PC-9 (cell line): ENCODE measurements around the gene PTPRT. TPM values are rescaled to one million over a fixed set of nuclear protein-coding genes. Genes with fewer than 3 reads are reported as not detected.

Source experiments
- BruUV-seq: library from RNA; stranded (reverse); fragments of 400-500 nt; replicated peaks from 2 replicates; lab custom pipeline; 2021; lab: Mats Ljungman, UMichigan
- CTCF ChIA-PET: fragments of 300-600 bp; sonication (Branson Sonifier 250); formaldehyde crosslinking; loops from one replicate; lab custom pipeline; 2022; ENCODE audit warnings: antibody characterized with exemption; lab: Charles Lee
- POLR2A ChIA-PET: fragments of 300-600 bp; sonication (Branson Sonifier 250); formaldehyde crosslinking; loops from one replicate; lab custom pipeline; 2022; ENCODE audit warnings: antibody characterized with exemption; ENCODE audit not compliant: unreplicated experiment; lab: Charles Lee
- DNase-seq, 2 experiments: peaks; one replicate each; pipeline versions ENCODE4 v3.0.0 to v3.0.0-alpha.2; 2015 to 2022; ENCODE audit warnings: mixed read lengths in 1 of 2
- H2AFZ ChIP-seq: fragments of 200-600 bp; sonication (generic); 2 replicates; pipeline ENCODE4 v1.8.1; 2017; ENCODE audit warnings: antibody characterized with exemption
- H3F3A ChIP-seq: fragments of 200-600 bp; sonication (generic); 2 replicates; pipeline ENCODE4 v1.8.1; 2017; ENCODE audit warnings: antibody characterized with exemption, mild to moderate bottlenecking, low read depth; ENCODE audit not compliant: insufficient read depth
- H3K27ac ChIP-seq: fragments of 200-600 bp; sonication (generic); 2 replicates; pipeline ENCODE4 v1.6.1; 2016; ENCODE audit warnings: mixed run types
- H3K27me3 ChIP-seq: fragments of 200-600 bp; sonication (generic); 2 replicates; pipeline ENCODE4 v1.6.1; 2016; ENCODE audit warnings: low read depth, mixed run types; ENCODE audit not compliant: insufficient read depth
- H3K36me3 ChIP-seq: fragments of 200-600 bp; sonication (generic); 2 replicates; pipeline ENCODE4 v1.6.1; 2016; ENCODE audit warnings: low read depth, mixed run types
- H3K4me1 ChIP-seq: fragments of 200-600 bp; sonication (generic); replicated peaks from 2 replicates; pipeline ENCODE4 v1.6.1; 2016; ENCODE audit warnings: mixed run types; ENCODE audit not compliant: insufficient read depth
- H3K4me2 ChIP-seq: fragments of 200-600 bp; sonication (generic); 2 replicates; pipeline ENCODE4 v1.6.1; 2017; ENCODE audit warnings: mixed run types
- H3K4me3 ChIP-seq: fragments of 200-600 bp; sonication (generic); 2 replicates; pipeline ENCODE4 v1.6.1; 2016; ENCODE audit warnings: mixed run types
- H3K79me2 ChIP-seq: fragments of 200-600 bp; sonication (generic); 2 replicates; pipeline ENCODE4 v1.6.1; 2017; ENCODE audit warnings: low read depth, mixed run types
- H3K9me2 ChIP-seq: fragments of 200-600 bp; sonication (generic); 2 replicates; pipeline ENCODE4 v1.8.1; 2017; ENCODE audit warnings: mild to moderate bottlenecking; ENCODE audit not compliant: insufficient read depth
- H3K9me3 ChIP-seq: fragments of 200-600 bp; sonication (generic); 2 replicates; pipeline ENCODE4 v1.8.1; 2016; ENCODE audit warnings: low read depth; ENCODE audit not compliant: insufficient read depth
- H4K20me1 ChIP-seq: fragments of 200-600 bp; sonication (generic); 2 replicates; pipeline ENCODE4 v1.8.1; 2017; ENCODE audit not compliant: insufficient read depth
- CTCF ChIP-seq: fragments of 200-600 bp; sonication (generic); conservative IDR thresholded peaks from 2 replicates; pipeline ENCODE4 v1.6.1; 2017; ENCODE audit warnings: mixed run types, antibody characterized with exemption, mild to moderate bottlenecking, moderate library complexity
- EZH2 ChIP-seq: fragments of 200-600 bp; sonication (generic); IDR thresholded peaks from 2 replicates; pipeline ENCODE4 v1.8.0; 2017; ENCODE audit warnings: antibody characterized with exemption, low read depth
- intact Hi-C: fragments of 100-400 bp; cut with micrococcal nuclease; formaldehyde crosslinking; loops from one replicate; pipeline ENCODE4 v1.10.0; 2022; ENCODE audit not compliant: unreplicated experiment
- total RNA-seq: library from RNA; stranded (reverse); gene quantifications from 2 replicates; pipeline ENCODE4 v1.2.3, GENCODE V29; 2021

Gene PTPRT
- total RNA-seq, 1 experiment from 2014 or later, result not detected

DNA sequence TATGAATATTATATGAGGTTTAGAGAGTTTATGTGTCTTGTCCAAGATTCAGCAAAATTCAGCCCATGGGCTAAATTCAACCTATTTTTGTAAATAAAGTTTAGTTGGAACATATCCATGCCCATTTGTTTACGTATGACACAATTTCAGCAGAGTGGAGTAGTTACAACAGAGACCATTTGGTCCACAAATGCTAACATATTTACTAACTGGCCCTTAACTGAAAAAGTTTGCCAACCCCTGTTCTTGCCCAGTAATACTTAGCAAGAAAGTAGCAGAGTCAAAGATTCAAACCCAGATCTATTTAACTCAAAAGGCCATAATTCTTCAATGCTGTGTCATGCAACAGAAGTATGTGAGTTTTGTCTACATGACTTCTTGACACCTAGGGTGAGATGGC is 561.0 kb downstream of the PTPRT start:
- no TSS peak for BruUV-seq
- H4K20me1 ChIP-seq, result no peaks in the 10 kb centered on the region

GRCh38 chr20:42613076-42613475 is 576.6 kb downstream of the PTPRT start:
- DNase-seq, result no peak
- Histone ChIP-seq H3K27me3 (peaks cover 9% of the 10 kb centered on the region; the same call in 1 of the 2 replicates), H3K27ac (no peak overlapping the region), H2AFZ (no peak overlapping the region), H3K79me2 (no peaks in the 10 kb centered on the region), H4K20me1 (no peaks in the 10 kb centered on the region), H3K4me1 (no peaks in the 10 kb centered on the region), H3F3A (no peaks in the 10 kb centered on the region), H3K4me2 (no peak overlapping the region), H3K9me3 (no peaks in the 10 kb centered on the region), H3K9me2 (no peaks in the 10 kb centered on the region), H3K4me3 (no peak overlapping the region), H3K36me3 (no peaks in the 10 kb centered on the region)
- POLR2A ChIA-PET, result no interaction called here
- intact Hi-C loops, result no loop called here
- BruUV-seq, result no TSS peak
- CTCF ChIA-PET, result no interaction called here
- TF ChIP-seq CTCF, result no peak
- no peak for TF ChIP-seq EZH2

More for the DNA sequence above, 561.0 kb downstream of the PTPRT start:
- intact Hi-C loops, result no loop called here
- Histone ChIP-seq H3K4me2 (no peak overlapping the region), H3K9me2 (no peaks in the 10 kb centered on the region), H3K79me2 (no peaks in the 10 kb centered on the region), H3K27me3 (no peaks in the 10 kb centered on the region), H3F3A (no peaks in the 10 kb centered on the region), H3K4me3 (no peak overlapping the region), H3K36me3 (no peaks in the 10 kb centered on the region), H3K9me3 (no peaks in the 10 kb centered on the region), H3K27ac (no peak overlapping the region), H2AFZ (no peak overlapping the region), H3K4me1 (no peaks in the 10 kb centered on the region)
- ChIA-PET CTCF (no interaction called here), POLR2A (no interaction called here)
- DNase-seq, result no peak
- no peak for TF ChIP-seq EZH2
- no peak for TF ChIP-seq CTCF

- Histone ChIP-seq H3K4me3 (no peak overlapping the region), H3K4me2 (no peak overlapping the region), H3K36me3 (no peaks in the 10 kb centered on the region), H4K20me1 (no peaks in the 10 kb centered on the region), H3K27ac (no peak overlapping the region), H3K9me2 (no peaks in the 10 kb centered on the region), H3F3A (no peaks in the 10 kb centered on the region), H2AFZ (no peak overlapping the region), H3K79me2 (no peaks in the 10 kb centered on the region), H3K9me3 (no peaks in the 10 kb centered on the region), H3K4me1 (no peaks in the 10 kb centered on the region), H3K27me3 (peaks cover 9% of the 10 kb centered on the region; the same call in 1 of the 2 replicates)
- ChIA-PET POLR2A (no interaction called here), CTCF (no interaction called here)
- TF ChIP-seq EZH2 (no peak), CTCF (no peak)
- intact Hi-C loops, result no loop called here
- BruUV-seq, result no TSS peak
- DNase-seq, result no peak
Measured at GRCh38 chr20:42611889-42612837, 577.5 kb downstream of the PTPRT start.
